Endothelial cell of umbilical vein (primary cell): Measurements from ENCODE around the gene WLS.

Experiments
- CTCF ChIP-seq, 2 donors: IDR thresholded peaks; 1 replicate in 1 of 2; 2 replicates in 1 of 2; pipeline ENCODE4 v1.5.1; 2011; ENCODE audit warnings: low read length in 2 of 2, mild to moderate bottlenecking in 2 of 2, moderate library complexity in 2 of 2, control low read depth in 1 of 2, inconsistent platforms in 1 of 2, low read depth in 1 of 2; ENCODE audit not compliant: insufficient read depth in 1 of 2; ENCODE audit errors: extremely low read depth in 1 of 2
- EZH2 ChIP-seq: IDR thresholded peaks from 2 replicates; pipeline ENCODE4 v1.6.1; 2012; ENCODE audit warnings: borderline replicate concordance, low read depth, mild to moderate bottlenecking, moderate library complexity, low read length, inconsistent platforms; ENCODE audit not compliant: severe bottlenecking
- FOS ChIP-seq: IDR thresholded peaks from 2 replicates; pipeline ENCODE4 v1.6.1; 2011; ENCODE audit warnings: mild to moderate bottlenecking, low read length, moderate library complexity, borderline replicate concordance; ENCODE audit not compliant: insufficient read depth
- GATA2 ChIP-seq: IDR thresholded peaks from 2 replicates; pipeline ENCODE4 v1.7.0; 2011; ENCODE audit warnings: low read depth, mild to moderate bottlenecking, moderate library complexity, mixed read lengths, low read length; ENCODE audit not compliant: insufficient read length, insufficient read depth
- JUN ChIP-seq: IDR thresholded peaks from 2 replicates; pipeline ENCODE4 v1.6.1; 2011; ENCODE audit warnings: borderline replicate concordance, low read depth; ENCODE audit not compliant: insufficient read length, insufficient read depth
- MAX ChIP-seq: IDR thresholded peaks from 2 replicates; pipeline ENCODE4 v1.6.1; 2011; ENCODE audit not compliant: insufficient read depth, insufficient read length
- MYC ChIP-seq: IDR thresholded peaks from one replicate; pipeline ENCODE4 v1.6.1; 2011; ENCODE audit warnings: mild to moderate bottlenecking, low read depth, low read length
- POLR2A ChIP-seq: IDR thresholded peaks from 2 replicates; pipeline ENCODE4 v1.6.1; 2012; ENCODE audit warnings: low read depth, mild to moderate bottlenecking, control low read depth, low read length
- POLR2AphosphoS5 ChIP-seq: IDR thresholded peaks from 2 replicates; pipeline ENCODE4 v1.6.1; 2012; ENCODE audit warnings: low read depth, mild to moderate bottlenecking, control low read depth, low read length, moderate library complexity; ENCODE audit not compliant: insufficient read depth

GRCh38 chr1:68221980-68222373, 10.3 kb downstream of the WLS start:
- TF ChIP-seq POLR2A, result no peak
- TF ChIP-seq EZH2, result no peak
- TF ChIP-seq CTCF (IDR thresholded peaks at IDR 0.05; ENCODE audit: extremely low read depth in 1 of 2, insufficient read depth in 1 of 2, low read depth in 1 of 2, low read length in 2 of 2), result no peak
- TF ChIP-seq MYC, result no peak
- no peak for TF ChIP-seq POLR2AphosphoS5
- peak; percentile 28 for TF ChIP-seq FOS
- TF ChIP-seq MAX, result no peak
- TF ChIP-seq JUN, result no peak
- TF ChIP-seq GATA2, result no peak
